Middle frontal gyrus (tissue), 1 donor: ENCODE data around the gene SORCS1.

ENCODE experiments used
- DNase-seq: peaks from one replicate; pipeline ENCODE4 v3.0.0-alpha.2; 2015; ENCODE audit warnings: low spot score; ENCODE audit errors: extremely low spot score

The SORCS1 gene

GRCh38 chr10:106996510-106996909 is 168.0 kb downstream of the SORCS1 start:
- no peak for DNase-seq

- no peak for DNase-seq
Observed at GRCh38 chr10:106992055-106992454, 172.5 kb downstream of the SORCS1 start.

GRCh38 chr10:106991091-106991490 is 173.4 kb downstream of the SORCS1 start:
- no peak for DNase-seq

GRCh38 chr10:106987362-106987761 is 177.1 kb downstream of the SORCS1 start:
- DNase-seq: no peak

- no peak for DNase-seq
Observed at GRCh38 chr10:106982268-106982667, 182.2 kb downstream of the SORCS1 start.

GRCh38 chr10:106981452-106982075 is 182.9 kb downstream of the SORCS1 start:
- DNase-seq: no peak

GRCh38 chr10:106980495-106981451 is 183.7 kb downstream of the SORCS1 start:
- no peak for DNase-seq

- no peak for DNase-seq
Observed at GRCh38 chr10:106978756-106979155, 185.8 kb downstream of the SORCS1 start.

- no peak for DNase-seq
Observed at GRCh38 chr10:106973716-106974115, 190.8 kb downstream of the SORCS1 start.

GRCh38 chr10:106973288-106973687 is 191.2 kb downstream of the SORCS1 start:
- no peak for DNase-seq

GRCh38 chr10:106972381-106972780 is 192.1 kb downstream of the SORCS1 start:
- no peak for DNase-seq

- DNase-seq: no peak
Observed at GRCh38 chr10:106971411-106971831, 193.1 kb downstream of the SORCS1 start.

- no peak for DNase-seq
Observed at GRCh38 chr10:106967452-106967851, 197.1 kb downstream of the SORCS1 start.

GRCh38 chr10:106960812-106961211 is 203.7 kb downstream of the SORCS1 start:
- DNase-seq: no peak

GRCh38 chr10:106959521-106959920 is 205.0 kb downstream of the SORCS1 start:
- no peak for DNase-seq

GRCh38 chr10:106958589-106959361 is 205.7 kb downstream of the SORCS1 start:
- DNase-seq: no peak

GRCh38 chr10:106957823-106958588 is 206.5 kb downstream of the SORCS1 start:
- no peak for DNase-seq

- DNase-seq: no peak
Observed at GRCh38 chr10:106956216-106956915, 208.1 kb downstream of the SORCS1 start.

GRCh38 chr10:106955133-106955532 is 209.4 kb downstream of the SORCS1 start:
- DNase-seq: no peak

- DNase-seq: no peak
Observed at GRCh38 chr10:106952033-106952432, 212.5 kb downstream of the SORCS1 start.
